Measurements from ENCODE around the gene CSF3R. TPM values are rescaled to one million over a fixed set of nuclear protein-coding genes. Genes with fewer than 3 reads are reported as not detected.

The CSF3R gene
- total RNA-seq, 1 experiment from 2014 or later: not detected

GRCh38 chr1:36438715-36439114 lies 44.0 kb downstream of the CSF3R start:
- Histone ChIP-seq H3K4me3 (ENCODE audit: low read length) (no peak overlapping the region), H3K27ac (ENCODE audit: low read length) (no peak overlapping the region), H3K79me2 (ENCODE audit: low read length) (no peaks in the 10 kb centered on the region), H3K27me3 (ENCODE audit: low read length) (no peaks in the 10 kb centered on the region), H4K20me1 (ENCODE audit: low read length) (no peaks in the 10 kb centered on the region), H3K36me3 (ENCODE audit: low read depth, low read length) (no peaks in the 10 kb centered on the region), H2AFZ (ENCODE audit: low read length) (no peak overlapping the region), H3K9me2 (replicated peaks; ENCODE audit: low read length) (no peaks in the 10 kb centered on the region), H3K9ac (ENCODE audit: low read length) (no peak overlapping the region), H3K4me1 (ENCODE audit: insufficient read depth, low read length) (peaks cover 16% of the 10 kb centered on the region), H3K4me2 (ENCODE audit: low read length) (no peak overlapping the region), H3K9me3 (ENCODE audit: low read length) (no peaks in the 10 kb centered on the region), H3F3A (ENCODE audit: low read length, unreplicated experiment) (peaks cover 8% of the 10 kb centered on the region)
- ATAC-seq (no peak), DNase-seq (no peak)
- POLR2A ChIA-PET (ENCODE audit: unreplicated experiment): no interaction called here
- BruUV-seq (replicated peaks): no TSS peak
- TF ChIP-seq CTCF (conservative IDR thresholded peaks at IDR 0.05; ENCODE audit: low read depth, low read length): no peak
- no peak for TF ChIP-seq EZH2phosphoT487 (IDR thresholded peaks at IDR 0.05; ENCODE audit: borderline replicate concordance, low read length)
- no peak for TF ChIP-seq EZH2 (IDR thresholded peaks at IDR 0.05; ENCODE audit: low read length, unreplicated experiment)
- CTCF ChIA-PET: no interaction called here
- intact Hi-C loops (cut with micrococcal nuclease): no loop called here

DNA sequence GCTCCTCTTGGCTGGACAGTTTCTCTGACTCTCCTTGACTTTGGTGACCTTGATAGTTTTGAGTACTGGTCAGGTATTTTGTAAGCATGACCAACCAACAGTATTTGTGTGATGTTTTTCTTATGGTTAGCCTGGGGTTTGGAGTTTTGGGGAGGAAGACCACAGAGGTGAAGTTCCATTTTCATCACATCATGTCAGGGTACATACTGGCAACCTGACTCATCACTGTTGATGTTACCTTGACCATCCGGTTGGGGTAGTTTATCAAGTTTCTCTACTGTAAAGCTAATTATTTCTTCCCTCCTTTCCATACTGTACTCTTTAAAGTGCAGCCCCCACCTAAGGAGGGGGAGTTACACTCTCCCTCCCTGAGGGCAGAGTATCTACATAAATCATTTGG lies 45.9 kb downstream of the CSF3R start:
- no peaks in the 10 kb centered on the region for H3K79me2 ChIP-seq (ENCODE audit: low read length)
- H3K9ac ChIP-seq (ENCODE audit: low read length): no peak overlapping the region
- TF ChIP-seq CTCF (conservative IDR thresholded peaks at IDR 0.05; ENCODE audit: low read depth, low read length) (no peak), EZH2 (IDR thresholded peaks at IDR 0.05; ENCODE audit: low read length, unreplicated experiment) (no peak), EZH2phosphoT487 (IDR thresholded peaks at IDR 0.05; ENCODE audit: borderline replicate concordance, low read length) (no peak)
- ATAC-seq (peak; percentile 77), DNase-seq (peak; percentile 97)
- no peaks in the 10 kb centered on the region for H3K9me2 ChIP-seq (replicated peaks; ENCODE audit: low read length)
- H3K27me3 ChIP-seq (ENCODE audit: low read length): no peaks in the 10 kb centered on the region
- ChIA-PET CTCF (no interaction called here), POLR2A (ENCODE audit: unreplicated experiment) (no interaction called here)
- no peak overlapping the region for H3K4me3 ChIP-seq (ENCODE audit: low read length)
- peak overlapping the region; percentile 44 for H3K27ac ChIP-seq (ENCODE audit: low read length)
- BruUV-seq (replicated peaks): no TSS peak
- H3K9me3 ChIP-seq (ENCODE audit: low read length): no peaks in the 10 kb centered on the region
- H3K4me2 ChIP-seq (ENCODE audit: low read length): peak overlapping the region; percentile 49; the same call in 1 of the 2 replicates
- peaks cover 8% of the 10 kb centered on the region for H3F3A ChIP-seq (ENCODE audit: low read length, unreplicated experiment)
- H2AFZ ChIP-seq (ENCODE audit: low read length): no peak overlapping the region
- intact Hi-C loops (cut with micrococcal nuclease): no loop called here
- no peaks in the 10 kb centered on the region for H4K20me1 ChIP-seq (ENCODE audit: low read length)
- H3K4me1 ChIP-seq (ENCODE audit: insufficient read depth, low read length): peaks cover 16% of the 10 kb centered on the region
- H3K36me3 ChIP-seq (ENCODE audit: low read depth, low read length): no peaks in the 10 kb centered on the region

GRCh38 chr1:36433102-36433501 lies 49.6 kb downstream of the CSF3R start:
- no peaks in the 10 kb centered on the region for H3K79me2 ChIP-seq (ENCODE audit: low read length)
- no peak overlapping the region for H2AFZ ChIP-seq (ENCODE audit: low read length)
- POLR2A ChIA-PET (ENCODE audit: unreplicated experiment): no interaction called here
- H3K9me3 ChIP-seq (ENCODE audit: low read length): no peaks in the 10 kb centered on the region
- intact Hi-C loops (cut with micrococcal nuclease): no loop called here
- H3K4me3 ChIP-seq (ENCODE audit: low read length): no peak overlapping the region
- no TSS peak for BruUV-seq (replicated peaks)
- H3K36me3 ChIP-seq (ENCODE audit: low read depth, low read length): no peaks in the 10 kb centered on the region
- CTCF ChIA-PET: no interaction called here
- no peak overlapping the region for H3K4me2 ChIP-seq (ENCODE audit: low read length)
- H3K27me3 ChIP-seq (ENCODE audit: low read length): no peaks in the 10 kb centered on the region
- no peak for TF ChIP-seq EZH2 (IDR thresholded peaks at IDR 0.05; ENCODE audit: low read length, unreplicated experiment)
- TF ChIP-seq EZH2phosphoT487 (IDR thresholded peaks at IDR 0.05; ENCODE audit: borderline replicate concordance, low read length): no peak
- TF ChIP-seq CTCF (conservative IDR thresholded peaks at IDR 0.05; ENCODE audit: low read depth, low read length): no peak
- peaks cover 8% of the 10 kb centered on the region for H3F3A ChIP-seq (ENCODE audit: low read length, unreplicated experiment)
- peaks cover 16% of the 10 kb centered on the region for H3K4me1 ChIP-seq (ENCODE audit: insufficient read depth, low read length)
- DNase-seq (no peak), ATAC-seq (no peak)
- no peaks in the 10 kb centered on the region for H4K20me1 ChIP-seq (ENCODE audit: low read length)
- no peak overlapping the region for H3K27ac ChIP-seq (ENCODE audit: low read length)
- no peaks in the 10 kb centered on the region for H3K9me2 ChIP-seq (replicated peaks; ENCODE audit: low read length)
- H3K9ac ChIP-seq (ENCODE audit: low read length): no peak overlapping the region

Data from PC-3 (cell line).